ENCODE data around the gene VIT.

The VIT gene

GRCh38 chr2:36775806-36776205, 79.3 kb downstream of the VIT start:
- H3K27ac ChIP-seq (ENCODE audit: low read length), result no peak overlapping the region
- TF ChIP-seq EZH2 (optimal IDR thresholded peaks at IDR 0.05; ENCODE audit: low read depth, low read length) (no peak), CTCF (IDR thresholded peaks at IDR 0.05; ENCODE audit: low read length) (no peak)
- no peak overlapping the region for H3K4me2 ChIP-seq (ENCODE audit: low read depth, low read length)
- DNase-seq, result no peak
- H3K4me1 ChIP-seq (ENCODE audit: low read length), result no peaks in the 10 kb centered on the region
- no peak overlapping the region for H2AFZ ChIP-seq (ENCODE audit: low read length)
- no peaks in the 10 kb centered on the region for H3K9me3 ChIP-seq (replicated peaks; ENCODE audit: insufficient read depth, low read length)
- no peaks in the 10 kb centered on the region for H3K27me3 ChIP-seq (replicated peaks; ENCODE audit: insufficient read depth, low read length)
- H3K79me2 ChIP-seq (ENCODE audit: low read length), result no peaks in the 10 kb centered on the region
- no peaks in the 10 kb centered on the region for H4K20me1 ChIP-seq (ENCODE audit: insufficient read depth, low read length)
- no peaks in the 10 kb centered on the region for H3F3A ChIP-seq (ENCODE audit: insufficient read depth, low read length)
- no peaks in the 10 kb centered on the region for H3K36me3 ChIP-seq (replicated peaks; ENCODE audit: insufficient read depth, low read length)
- H3K9ac ChIP-seq (ENCODE audit: low read length), result no peak overlapping the region
- no peaks in the 10 kb centered on the region for H3K9me2 ChIP-seq (replicated peaks; ENCODE audit: insufficient read depth, low read length)
- H3K4me3 ChIP-seq (ENCODE audit: low read length), result no peak overlapping the region

GRCh38 chr2:36777272-36777671, 80.8 kb downstream of the VIT start:
- Histone ChIP-seq H3K27ac (ENCODE audit: low read length) (no peak overlapping the region), H4K20me1 (ENCODE audit: insufficient read depth, low read length) (no peaks in the 10 kb centered on the region), H3K4me3 (ENCODE audit: low read length) (no peak overlapping the region), H3K27me3 (replicated peaks; ENCODE audit: insufficient read depth, low read length) (no peaks in the 10 kb centered on the region), H3K4me1 (ENCODE audit: low read length) (no peaks in the 10 kb centered on the region), H3K9ac (ENCODE audit: low read length) (no peak overlapping the region), H3K36me3 (replicated peaks; ENCODE audit: insufficient read depth, low read length) (no peaks in the 10 kb centered on the region), H2AFZ (ENCODE audit: low read length) (no peak overlapping the region), H3K79me2 (ENCODE audit: low read length) (no peaks in the 10 kb centered on the region), H3F3A (ENCODE audit: insufficient read depth, low read length) (no peaks in the 10 kb centered on the region), H3K9me2 (replicated peaks; ENCODE audit: insufficient read depth, low read length) (no peaks in the 10 kb centered on the region), H3K9me3 (replicated peaks; ENCODE audit: insufficient read depth, low read length) (no peaks in the 10 kb centered on the region), H3K4me2 (ENCODE audit: low read depth, low read length) (no peak overlapping the region)
- DNase-seq, result no peak
- TF ChIP-seq EZH2phosphoT487 (IDR thresholded peaks at IDR 0.05; ENCODE audit: low read length) (no peak), EZH2 (optimal IDR thresholded peaks at IDR 0.05; ENCODE audit: low read depth, low read length) (no peak), CTCF (IDR thresholded peaks at IDR 0.05; ENCODE audit: low read length) (no peak)

- Histone ChIP-seq H3K9me3 (replicated peaks; ENCODE audit: insufficient read depth, low read length) (no peaks in the 10 kb centered on the region), H3K9me2 (replicated peaks; ENCODE audit: insufficient read depth, low read length) (no peaks in the 10 kb centered on the region), H3K36me3 (replicated peaks; ENCODE audit: insufficient read depth, low read length) (no peaks in the 10 kb centered on the region), H3K9ac (ENCODE audit: low read length) (no peak overlapping the region), H3K4me3 (ENCODE audit: low read length) (no peak overlapping the region), H3K79me2 (ENCODE audit: low read length) (no peaks in the 10 kb centered on the region), H3K27ac (ENCODE audit: low read length) (no peak overlapping the region), H3K4me2 (ENCODE audit: low read depth, low read length) (no peak overlapping the region), H3F3A (ENCODE audit: insufficient read depth, low read length) (no peaks in the 10 kb centered on the region), H3K4me1 (ENCODE audit: low read length) (no peaks in the 10 kb centered on the region), H3K27me3 (replicated peaks; ENCODE audit: insufficient read depth, low read length) (no peaks in the 10 kb centered on the region), H2AFZ (ENCODE audit: low read length) (no peak overlapping the region), H4K20me1 (ENCODE audit: insufficient read depth, low read length) (no peaks in the 10 kb centered on the region)
- DNase-seq, result no peak
- TF ChIP-seq EZH2phosphoT487 (IDR thresholded peaks at IDR 0.05; ENCODE audit: low read length), result no peak
- no peak for TF ChIP-seq EZH2 (optimal IDR thresholded peaks at IDR 0.05; ENCODE audit: low read depth, low read length)
- TF ChIP-seq CTCF (IDR thresholded peaks at IDR 0.05; ENCODE audit: low read length), result no peak
Observed at GRCh38 chr2:36777788-36778187, 81.3 kb downstream of the VIT start.
